ENCODE results near the gene CMPK2. TPM values are rescaled to one million over a fixed set of nuclear protein-coding genes. Genes with fewer than 3 reads are reported as not detected.

CMPK2 gene
- total and polyA plus RNA-seq, 9 of the 15 experiments (the other 6 are each of a cell fraction or from before 2014, with no cell fraction given): 2.6 to 10.5 (median 5.0) TPM

- peak; percentile 61; the same call in 1 of the 2 replicates for TF ChIP-seq HOMEZ (CRISPR knock-in tag; IDR thresholded peaks at IDR 0.05)
- no peak for TF ChIP-seq PYGO2 (tag; IDR thresholded peaks at IDR 0.05)
- TF ChIP-seq ZBED1 (IDR thresholded peaks at IDR 0.05): peak; percentile 50; the same call in 1 of the 2 replicates
- TF ChIP-seq CBX8 (IDR thresholded peaks at IDR 0.05; ENCODE audit: borderline replicate concordance, extremely low read depth, low read depth, low read length, poor library complexity, severe bottlenecking): no peak
- TF ChIP-seq NBN (IDR thresholded peaks at IDR 0.05; ENCODE audit: low read depth): peak; percentile 90
- TF ChIP-seq GABPB1 (CRISPR knock-in tag; IDR thresholded peaks at IDR 0.05): no peak
- TF ChIP-seq STAG1 (CRISPR knock-in tag; IDR thresholded peaks at IDR 0.05; ENCODE audit: borderline replicate concordance): no peak
- peak; percentile 18; the same call in 1 of the 2 replicates for TF ChIP-seq MAFK (IDR thresholded peaks at IDR 0.05; ENCODE audit: low read length)
- 0 out of 2 replicates have a peak, but pooled peaks have one; percentile 53 for TF ChIP-seq ZNF561 (CRISPR knock-in tag; conservative IDR thresholded peaks at IDR 0.05)
- TF ChIP-seq GATA2 (CRISPR knock-in tag; IDR thresholded peaks at IDR 0.05): peak; percentile 92
- TF ChIP-seq KHSRP (IDR thresholded peaks at IDR 0.05): no peak
- TF ChIP-seq ZNF217 (CRISPR knock-in tag; IDR thresholded peaks at IDR 0.05): no peak
- TF ChIP-seq KLF16 (IDR thresholded peaks at IDR 0.05): peak; percentile 85
- no peak for TF ChIP-seq HNRNPUL1 (IDR thresholded peaks at IDR 0.05; ENCODE audit: low read length)
- no peak for TF ChIP-seq RBM14 (IDR thresholded peaks at IDR 0.05; ENCODE audit: borderline replicate concordance, insufficient read depth, low read depth, low read length)
- no peak for TF ChIP-seq ILF3 (IDR thresholded peaks at IDR 0.05; ENCODE audit: borderline replicate concordance)
- 0 out of 2 replicates have a peak, but pooled peaks have one; percentile 17 for TF ChIP-seq ETV5 (CRISPR knock-in tag; IDR thresholded peaks at IDR 0.05; ENCODE audit: low read depth)
- TF ChIP-seq EHMT2 (IDR thresholded peaks at IDR 0.05): peak; percentile 61; the same call in 1 of the 2 replicates
- peak; percentile 92 for TF ChIP-seq EP300 (IDR thresholded peaks at IDR 0.05; ENCODE audit: low read length)
- peak; percentile 90 to 91 for TF ChIP-seq TRIM24 (IDR thresholded peaks at IDR 0.05)
- 0 out of 2 replicates have a peak, but pooled peaks have one; percentile 41 for TF ChIP-seq THRB (CRISPR knock-in tag; conservative IDR thresholded peaks at IDR 0.05)
- TF ChIP-seq ATF2 (CRISPR knock-in tag; IDR thresholded peaks at IDR 0.05): no peak
- TF ChIP-seq ZNF75A (CRISPR knock-in tag; IDR thresholded peaks at IDR 0.05): peak; percentile 85
- TF ChIP-seq ATF4 (CRISPR knock-in tag; IDR thresholded peaks at IDR 0.05): peak; percentile 52; the same call in 1 of the 2 replicates
- TF ChIP-seq PHF8 (IDR thresholded peaks at IDR 0.05; ENCODE audit: borderline replicate concordance, low read length): no peak
- TF ChIP-seq MTA2 (IDR thresholded peaks at IDR 0.05; ENCODE audit: low read depth): peak; percentile 91
- TF ChIP-seq ZNF766 (CRISPR knock-in tag; conservative IDR thresholded peaks at IDR 0.05): peak; percentile 70
Measured at GRCh38 chr2:6887751-6888192, 22.1 kb upstream of the CMPK2 start (continued).

Data from K562 (cell line).